ENCODE results near the gene HLA-A.

GRCh38 chr6:29980511-29980910 is 38.2 kb downstream of the HLA-A start:
- no peak for TF ChIP-seq CTCF (IDR thresholded peaks at IDR 0.05)
- no peak for TF ChIP-seq POLR2A (IDR thresholded peaks at IDR 0.05)
- TF ChIP-seq EP300 (IDR thresholded peaks at IDR 0.05), result no peak
